OCI-LY3 (cell line): ENCODE measurements around the gene TSPAN15.

Source experiments
- EZH2phosphoT487 ChIP-seq: fragments of 200-600 bp; shearing (Covaris generic); IDR thresholded peaks from 2 replicates; pipeline ENCODE4 v1.6.1; 2018; ENCODE audit warnings: antibody characterized with exemption, mixed run types, low read depth
- TF ChIP-seq, protein P1 (sequence below): fragments of 200-600, 300-600 bp; sonication (generic); IDR thresholded peaks from 2 replicates; pipeline ENCODE4 v1.5.1; 2014; ENCODE audit warnings: antibody characterized with exemption, low read length, low read depth

DNA sequence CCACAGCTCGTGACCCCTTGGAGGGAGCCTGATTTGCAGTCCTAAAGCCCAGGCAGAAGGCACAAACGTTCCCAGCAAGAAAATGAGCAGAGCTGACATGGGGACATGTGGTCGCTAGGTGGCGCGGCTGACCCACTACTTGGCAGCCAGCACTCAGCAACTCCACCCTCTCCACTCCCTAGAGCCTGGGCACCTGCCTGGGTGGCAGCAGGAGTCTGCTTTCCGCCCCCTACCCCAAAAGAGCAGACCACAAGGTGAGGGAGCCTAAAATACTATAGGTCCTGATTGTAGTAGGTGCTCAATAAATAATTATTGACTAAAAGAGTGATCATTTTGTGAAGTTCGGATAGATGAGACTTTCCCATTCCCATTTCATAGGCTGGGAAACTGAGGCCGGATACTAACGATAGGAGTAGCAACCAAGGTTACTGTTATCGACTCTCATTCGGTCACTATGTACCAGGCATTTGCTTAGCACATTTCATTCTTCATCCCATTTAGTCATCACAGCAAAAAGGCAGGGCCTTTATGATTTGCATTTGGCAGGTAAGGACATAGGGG lies 64.5 kb downstream of the TSPAN15 start:
- TF ChIP-seq, protein P1, sequence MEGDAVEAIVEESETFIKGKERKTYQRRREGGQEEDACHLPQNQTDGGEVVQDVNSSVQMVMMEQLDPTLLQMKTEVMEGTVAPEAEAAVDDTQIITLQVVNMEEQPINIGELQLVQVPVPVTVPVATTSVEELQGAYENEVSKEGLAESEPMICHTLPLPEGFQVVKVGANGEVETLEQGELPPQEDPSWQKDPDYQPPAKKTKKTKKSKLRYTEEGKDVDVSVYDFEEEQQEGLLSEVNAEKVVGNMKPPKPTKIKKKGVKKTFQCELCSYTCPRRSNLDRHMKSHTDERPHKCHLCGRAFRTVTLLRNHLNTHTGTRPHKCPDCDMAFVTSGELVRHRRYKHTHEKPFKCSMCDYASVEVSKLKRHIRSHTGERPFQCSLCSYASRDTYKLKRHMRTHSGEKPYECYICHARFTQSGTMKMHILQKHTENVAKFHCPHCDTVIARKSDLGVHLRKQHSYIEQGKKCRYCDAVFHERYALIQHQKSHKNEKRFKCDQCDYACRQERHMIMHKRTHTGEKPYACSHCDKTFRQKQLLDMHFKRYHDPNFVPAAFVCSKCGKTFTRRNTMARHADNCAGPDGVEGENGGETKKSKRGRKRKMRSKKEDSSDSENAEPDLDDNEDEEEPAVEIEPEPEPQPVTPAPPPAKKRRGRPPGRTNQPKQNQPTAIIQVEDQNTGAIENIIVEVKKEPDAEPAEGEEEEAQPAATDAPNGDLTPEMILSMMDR: peak; percentile 71
- no peak for TF ChIP-seq EZH2phosphoT487
